Activated CD4-positive, alpha-beta T cell treated with anti-CD3 and anti-CD28 coated beads, Interleukin-2, Interleukin-4, amounts not matched to agents 100 ng/mL and 50 ng/mL, durations not matched to agents 16 hours and 8 hours (primary cell): ENCODE data around the gene TMEM114.

Experiments used
- DNase-seq: peaks from one replicate; pipeline ENCODE4 v3.0.0-alpha.2; 2020; ENCODE audit warnings: low spot score

The TMEM114 gene

GRCh38 chr16:8611886-8612600 is 21.7 kb upstream of the TMEM114 start:
- DNase-seq = no peak

DNA sequence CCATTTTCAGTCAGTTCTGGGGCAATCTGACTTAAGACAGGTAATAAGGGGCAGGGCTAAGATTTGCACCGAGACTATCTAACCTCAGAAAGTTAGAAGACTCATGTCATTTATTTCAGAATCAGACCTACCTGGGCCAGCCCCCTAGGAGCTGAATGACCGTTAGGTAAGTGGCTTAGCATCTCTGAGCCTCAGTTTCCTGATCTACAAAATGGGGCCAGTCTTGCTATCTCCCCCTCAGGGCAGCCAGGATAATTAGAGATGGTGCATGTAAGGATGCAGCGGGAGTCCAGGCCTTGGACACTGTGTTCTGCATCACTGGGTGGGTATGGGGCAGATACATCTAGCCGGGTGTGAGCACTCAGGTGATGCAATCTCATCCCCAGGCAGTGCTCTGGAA is 20.8 kb upstream of the TMEM114 start:
- no peak for DNase-seq

DNA sequence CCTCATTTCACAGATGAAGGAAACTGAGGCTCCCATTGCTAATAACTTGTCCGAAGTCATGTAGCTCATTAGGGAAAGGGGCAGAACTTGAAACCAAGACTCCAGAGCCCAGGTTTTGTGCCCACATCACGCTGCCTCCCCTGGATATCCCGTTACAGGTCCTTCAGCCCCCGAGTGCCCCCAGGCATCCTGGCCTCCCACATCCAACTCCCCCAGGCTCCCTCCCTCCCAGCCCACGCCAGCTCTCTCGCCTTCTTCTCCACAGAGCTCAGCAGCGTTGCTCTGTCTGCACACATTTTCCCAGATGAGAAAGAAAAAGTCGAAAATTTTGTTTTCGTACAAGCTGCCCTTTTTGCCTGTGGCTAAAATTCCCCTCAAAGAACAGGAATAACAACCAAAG is 16.9 kb upstream of the TMEM114 start:
- no peak for DNase-seq

DNA sequence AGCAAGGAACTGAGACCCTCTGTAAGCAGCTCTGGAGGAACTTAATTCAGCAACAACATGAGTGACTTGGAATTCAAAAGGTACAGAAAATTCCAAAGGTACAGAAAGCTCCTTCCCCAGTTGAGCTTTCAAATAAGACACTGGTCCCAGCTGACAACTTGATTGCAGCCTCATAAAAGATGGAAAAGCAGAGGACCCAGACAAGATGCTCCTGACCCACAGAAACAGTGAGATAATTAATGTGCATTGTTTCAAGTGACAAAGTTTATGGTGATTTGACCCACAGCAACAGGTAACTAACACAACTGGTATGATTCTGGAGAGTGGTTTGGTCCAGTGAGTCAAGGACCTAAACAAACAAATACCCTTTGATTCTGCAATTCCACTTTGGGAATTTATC is 15.2 kb upstream of the TMEM114 start:
- no peak for DNase-seq

GRCh38 chr16:8600144-8600775 is 9.9 kb upstream of the TMEM114 start:
- no peak for DNase-seq

- DNase-seq = no peak
Measured at GRCh38 chr16:8596581-8596980, 6.3 kb upstream of the TMEM114 start.

- no peak for DNase-seq
Measured at GRCh38 chr16:8595783-8596182, 5.5 kb upstream of the TMEM114 start.

DNA sequence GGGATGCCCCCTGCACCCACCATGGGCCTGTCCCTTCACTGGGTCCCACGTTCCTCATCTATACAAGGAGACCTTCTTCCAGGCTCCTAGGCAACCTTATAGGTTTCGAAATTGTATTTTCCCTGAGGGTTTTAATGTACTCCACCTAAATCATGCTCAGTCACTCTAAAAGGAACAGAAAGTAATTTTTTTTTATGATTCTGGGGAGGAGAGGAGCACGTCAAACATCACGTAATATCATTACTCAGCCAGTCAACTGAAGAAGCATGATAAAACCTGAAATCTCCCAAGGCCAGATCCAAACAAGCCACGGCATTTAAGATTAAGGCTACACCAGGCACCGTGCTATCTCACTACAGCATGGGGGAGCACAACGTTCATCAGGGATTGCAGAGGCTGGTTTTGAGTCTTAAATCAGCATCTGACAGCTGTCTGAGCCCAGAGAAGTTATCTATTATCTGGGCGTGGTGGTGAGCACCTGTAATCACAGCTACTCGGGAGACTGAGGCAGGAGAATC is 3.9 kb upstream of the TMEM114 start:
- no peak for DNase-seq

DNA sequence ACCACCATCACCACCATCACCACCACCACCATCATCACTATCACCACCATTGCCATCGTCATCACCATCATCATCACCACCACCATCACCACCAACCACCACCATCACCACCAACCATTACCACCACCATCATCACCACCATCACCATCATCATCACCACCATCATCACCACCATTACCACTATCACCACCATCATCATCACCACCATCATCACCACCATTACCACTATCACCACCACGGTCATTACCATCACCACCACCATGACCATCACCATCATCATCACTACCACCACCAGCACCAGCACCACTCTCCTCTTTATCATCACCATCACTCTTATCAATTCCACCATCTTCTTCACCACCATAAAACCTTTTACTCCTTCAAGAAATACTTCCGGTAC is 1.1 kb upstream of the TMEM114 start:
- DNase-seq = no peak

- no peak for DNase-seq
Measured at GRCh38 chr16:8590811-8591210, 500 bp upstream of the TMEM114 start.

DNA sequence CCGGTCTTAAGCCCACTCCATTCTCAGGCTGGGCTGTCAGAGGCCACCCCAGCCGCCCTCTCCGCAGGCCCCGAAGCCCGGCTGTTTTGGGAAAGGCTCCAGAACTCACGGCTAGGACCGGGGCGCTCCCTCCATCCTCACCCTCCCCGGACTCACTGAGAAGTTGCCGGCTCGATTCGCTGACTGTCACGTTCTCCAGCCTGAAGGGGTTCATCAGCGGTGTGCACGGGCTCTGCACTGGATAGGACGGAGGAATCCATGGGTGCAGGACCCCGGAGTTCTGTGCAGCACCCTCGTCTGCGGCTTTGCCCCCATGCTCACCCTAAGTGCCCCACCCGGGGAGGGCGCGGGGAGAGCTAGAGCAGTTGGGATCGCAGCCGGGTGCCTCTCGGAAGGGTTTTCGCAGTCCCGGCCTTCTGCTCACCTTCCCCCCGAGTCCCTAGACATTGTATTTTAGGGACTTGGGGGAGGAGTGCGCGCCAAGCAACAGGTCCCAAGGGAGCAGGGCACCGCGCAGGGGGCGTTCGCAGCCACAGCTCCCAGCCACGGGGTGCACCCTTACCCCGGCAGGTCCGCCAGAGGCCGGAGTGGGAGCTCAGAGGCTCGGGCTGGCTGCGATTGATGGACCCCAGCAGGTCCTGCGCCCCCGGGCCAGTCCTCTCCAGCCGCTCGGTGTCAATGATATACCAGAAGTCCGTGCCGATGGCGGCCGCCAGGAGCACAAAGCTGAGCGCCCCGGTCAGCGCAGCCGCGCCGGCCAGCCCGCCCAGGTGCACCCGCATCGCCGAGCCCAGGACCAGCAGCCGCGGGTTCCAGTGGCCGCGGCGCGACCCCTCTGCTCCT is 1.0 kb downstream of the TMEM114 start:
- DNase-seq = no peak

GRCh38 chr16:8588682-8589056 is 1.6 kb downstream of the TMEM114 start:
- no peak for DNase-seq

DNA sequence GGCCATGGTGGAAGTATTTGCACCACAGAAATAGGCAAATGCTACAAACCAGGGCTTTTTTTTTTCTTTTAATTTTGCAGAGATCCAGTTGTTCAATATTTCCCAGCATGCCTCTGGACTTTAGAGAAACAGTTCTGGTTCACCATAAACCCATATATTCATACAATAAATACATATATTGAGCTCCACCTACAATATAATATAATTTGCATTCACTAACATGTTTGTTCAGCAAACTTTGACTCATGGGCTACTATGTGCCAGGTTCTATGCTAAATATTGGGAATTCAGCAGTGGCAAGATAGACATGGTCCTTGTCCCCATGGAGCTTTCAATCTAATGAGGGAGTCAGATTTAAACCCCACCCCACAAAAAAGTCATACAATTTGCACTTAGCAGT is 3.2 kb downstream of the TMEM114 start:
- no peak for DNase-seq

- DNase-seq = no peak
Measured at GRCh38 chr16:8585857-8586256, 4.5 kb downstream of the TMEM114 start.

GRCh38 chr16:8585041-8585440 is 5.3 kb downstream of the TMEM114 start:
- no peak for DNase-seq

DNA sequence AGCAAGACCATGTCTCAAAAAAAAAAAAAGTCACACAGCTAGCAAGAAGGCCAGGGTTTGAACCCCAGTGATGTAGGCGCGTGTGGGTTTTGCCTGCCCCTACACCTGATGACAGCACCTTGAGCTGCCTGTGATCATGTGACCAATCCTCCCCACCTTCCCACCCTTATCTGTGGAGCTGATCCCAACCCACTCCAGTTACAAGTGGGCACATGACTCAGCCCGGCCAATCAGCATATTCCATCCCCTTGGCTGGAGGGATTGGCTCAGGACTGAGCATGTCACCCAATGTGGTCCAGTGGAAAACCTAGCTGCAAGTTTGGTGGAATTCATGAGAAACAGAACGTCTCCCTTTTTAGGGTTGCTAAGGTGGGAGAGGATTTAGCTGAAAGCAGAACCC is 6.6 kb downstream of the TMEM114 start:
- no peak for DNase-seq

DNA sequence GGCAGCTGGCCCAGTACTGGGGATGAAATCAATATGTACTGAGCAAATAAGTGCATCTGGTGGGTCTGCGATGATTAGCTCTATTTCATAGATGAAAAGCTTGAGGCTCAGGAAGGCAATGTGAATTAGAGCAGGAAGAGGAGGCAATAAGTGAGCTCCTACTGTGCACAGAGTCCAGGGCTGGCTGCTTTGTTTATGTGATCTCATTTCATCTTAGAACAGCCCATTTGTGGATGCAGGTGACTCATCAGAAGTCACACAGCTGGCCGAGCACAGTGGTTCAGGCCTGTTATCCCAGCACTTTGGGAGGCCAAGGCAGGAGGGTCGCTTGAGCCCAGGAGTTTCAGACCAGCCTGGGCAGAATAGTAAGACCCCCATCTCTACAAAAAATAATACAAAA is 7.1 kb downstream of the TMEM114 start:
- DNase-seq = no peak

- no peak for DNase-seq
Measured at GRCh38 chr16:8581831-8582580, 8.3 kb downstream of the TMEM114 start.

DNA sequence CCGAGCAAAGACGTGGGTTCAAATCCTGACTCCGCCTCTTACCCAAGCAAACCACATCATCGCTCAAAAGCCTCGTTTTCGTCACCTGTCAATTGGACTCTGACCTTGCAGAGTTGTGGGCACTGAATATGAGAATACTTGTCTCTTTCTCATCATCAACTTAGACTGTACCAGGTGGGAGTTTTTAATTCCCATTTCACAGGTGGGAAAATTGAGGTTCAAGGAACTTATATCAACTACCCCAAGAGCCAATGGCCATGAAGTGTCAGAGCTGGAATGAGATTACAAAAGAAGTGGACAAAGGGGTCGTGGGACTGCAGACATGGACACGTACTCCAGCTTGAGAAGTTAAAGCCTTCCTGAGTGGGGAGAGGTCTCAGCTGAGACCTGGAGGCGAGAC is 10.8 kb downstream of the TMEM114 start:
- DNase-seq = no peak

DNA sequence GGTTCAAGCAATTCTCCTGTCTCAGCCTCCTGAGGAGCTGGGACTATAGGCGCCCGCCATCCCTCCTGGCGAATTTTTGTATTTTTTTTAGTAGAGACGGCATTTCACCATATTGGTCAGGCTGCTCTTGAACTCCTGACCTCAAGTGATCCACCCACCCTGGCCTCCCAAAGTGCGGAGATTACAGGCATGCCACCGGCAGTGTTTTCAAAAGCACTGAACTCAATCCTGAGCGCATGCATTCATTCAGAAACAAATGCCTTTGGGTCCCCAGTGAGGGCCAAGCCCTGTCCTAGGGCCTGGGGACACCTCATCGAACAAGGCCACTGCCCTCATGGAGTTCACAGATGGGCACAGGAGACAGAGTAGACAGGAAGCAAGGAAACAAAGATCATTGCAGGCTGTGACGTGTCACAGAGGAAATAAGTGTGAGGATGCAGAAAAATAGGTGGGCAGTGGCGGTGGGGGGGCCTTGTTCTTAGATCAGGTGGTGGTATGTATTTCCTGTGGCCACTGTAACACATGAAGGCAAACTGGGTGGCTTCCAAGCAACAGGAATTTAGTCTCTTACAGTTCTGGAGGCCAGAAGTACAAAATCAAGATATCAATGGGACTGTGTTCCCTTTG is 12.5 kb downstream of the TMEM114 start:
- DNase-seq = no peak

- no peak for DNase-seq
Measured at GRCh38 chr16:8576141-8577004, 13.9 kb downstream of the TMEM114 start.
